ENCODE measurements around the gene C4orf36. TPM values are rescaled to one million over a fixed set of nuclear protein-coding genes. Genes with fewer than 3 reads are reported as not detected.

Gene C4orf36, protein sequence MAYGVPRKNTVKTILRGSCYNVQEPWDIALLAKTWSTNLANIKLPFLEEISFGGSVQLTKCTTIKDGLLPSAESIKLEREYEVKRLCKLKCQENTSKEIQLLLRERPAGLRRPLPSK
- polyA plus RNA-seq (2012; ENCODE audit: missing spikeins), result not detected

DNA sequence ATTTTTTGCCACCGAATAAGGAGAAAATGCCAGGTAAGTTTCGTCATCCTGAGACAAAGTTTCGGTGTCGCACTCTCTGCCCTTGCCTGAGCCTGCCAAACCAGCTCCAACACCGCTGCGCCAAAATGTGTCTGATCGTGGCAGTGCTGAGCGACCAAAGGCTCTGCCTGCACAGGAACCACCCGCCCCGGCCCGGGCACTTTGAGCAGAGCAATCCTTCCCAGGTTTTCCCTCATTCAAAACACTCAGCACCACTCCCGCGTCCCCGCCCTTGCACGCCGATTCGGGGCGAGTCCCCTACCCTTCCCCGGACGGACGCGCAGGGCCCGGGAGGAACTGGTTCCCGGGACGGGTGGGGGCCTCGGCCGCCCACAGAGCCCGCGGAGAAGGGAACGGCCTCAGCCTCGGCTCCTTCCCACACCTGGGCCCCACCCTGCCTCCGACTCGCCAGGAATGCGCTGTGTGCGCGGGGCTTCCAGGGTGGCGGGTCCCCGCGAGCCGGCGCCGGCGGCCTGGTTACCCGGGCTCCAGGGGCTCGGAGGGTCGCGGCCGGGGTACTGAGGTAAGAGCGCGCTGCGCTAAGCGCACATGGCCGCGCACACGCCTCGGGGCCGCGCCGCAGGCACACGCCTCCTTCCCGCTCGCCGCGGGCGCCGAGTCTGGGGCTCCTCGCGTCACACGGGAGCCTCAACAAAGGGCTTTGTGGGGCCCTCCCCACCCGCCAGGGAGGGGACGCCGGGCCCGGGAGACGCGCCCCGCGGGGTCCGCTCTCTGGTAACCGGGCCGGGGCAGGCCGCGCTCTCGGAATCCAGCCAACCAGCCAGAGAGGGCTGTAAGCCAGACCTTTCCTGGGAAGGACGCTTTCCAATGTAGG, at the start of gene C4orf36:
Gene C4orf36 (minus strand): TSS at position 661 of the 874 bp plus-strand sequence. CDS start 902 bp downstream, outside the sequence.
- TF ChIP-seq TAF1 (IDR thresholded peaks at IDR 0.05; ENCODE audit: borderline replicate concordance, low read depth, low read length) (no peak), POLR2AphosphoS5 (IDR thresholded peaks at IDR 0.05; ENCODE audit: low read depth, low read length) (no peak)
- DNase-seq (ENCODE audit: insufficient read length), result peak; percentile 27

GRCh38 chr4:86940920-86941460, 48.8 kb upstream of the C4orf36 start:
- no peak for FAIRE-seq
- no peak for TF ChIP-seq POLR2A (IDR thresholded peaks at IDR 0.05; ENCODE audit: low read depth, low read length)
- no peak for TF ChIP-seq POLR2AphosphoS5 (IDR thresholded peaks at IDR 0.05; ENCODE audit: low read depth, low read length)
- TF ChIP-seq TAF1 (IDR thresholded peaks at IDR 0.05; ENCODE audit: borderline replicate concordance, low read depth, low read length), result no peak
- DNase-seq (ENCODE audit: insufficient read length), result no peak

More for the DNA sequence above, at the start of gene C4orf36:
- FAIRE-seq, result peak; percentile 42

DNA sequence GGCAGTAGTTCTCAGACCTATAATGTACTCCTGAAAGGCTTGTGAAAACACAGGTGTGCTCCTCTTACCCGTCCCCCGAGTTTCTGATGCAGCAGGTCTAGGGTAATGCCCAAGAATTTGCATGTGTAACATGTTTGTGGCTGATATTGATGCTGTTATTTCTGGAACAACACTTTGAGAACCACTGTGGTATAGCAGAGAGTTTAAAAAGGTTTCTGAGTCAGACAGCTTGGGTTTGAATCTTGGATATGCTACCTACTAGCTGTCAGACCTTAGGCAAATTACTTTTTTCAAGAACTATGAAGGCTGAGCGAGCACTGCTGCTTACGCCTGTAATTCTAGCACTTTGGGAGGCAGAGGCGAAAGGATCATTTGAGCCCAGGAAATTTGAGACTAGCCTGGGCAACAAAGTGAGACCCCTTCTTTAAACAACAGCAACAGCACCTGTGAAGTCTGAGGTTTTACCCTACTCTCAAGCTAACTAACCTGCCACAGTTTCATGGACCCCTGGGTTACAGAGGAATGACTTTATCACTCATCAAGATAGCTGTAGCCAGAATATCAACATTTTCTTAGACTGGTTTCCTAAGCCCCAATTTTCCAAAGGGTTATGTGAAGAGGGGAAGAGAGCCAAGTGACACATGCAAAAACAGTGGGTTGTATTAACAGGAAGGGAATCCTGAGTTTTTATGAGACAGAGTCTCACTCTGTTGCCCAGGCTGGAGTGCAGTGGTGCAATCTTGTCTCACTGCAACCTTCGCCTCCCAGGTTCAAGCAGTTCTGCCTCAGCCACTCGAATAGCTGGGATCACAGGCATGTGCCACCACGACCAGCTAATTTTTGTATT, 47.7 kb upstream of the C4orf36 start:
- TF ChIP-seq POLR2AphosphoS5 (IDR thresholded peaks at IDR 0.05; ENCODE audit: low read depth, low read length), result no peak
- TF ChIP-seq POLR2A (IDR thresholded peaks at IDR 0.05; ENCODE audit: low read depth, low read length), result 0 out of 2 replicates have a peak, but pooled peaks have one; percentile 11
- DNase-seq (ENCODE audit: insufficient read length) (no peak), FAIRE-seq (peak; percentile 90)

GRCh38 chr4:86938771-86939520, 46.7 kb upstream of the C4orf36 start:
- FAIRE-seq (no peak), DNase-seq (ENCODE audit: insufficient read length) (no peak)
- TF ChIP-seq TAF1 (IDR thresholded peaks at IDR 0.05; ENCODE audit: borderline replicate concordance, low read depth, low read length), result no peak
- TF ChIP-seq POLR2AphosphoS5 (IDR thresholded peaks at IDR 0.05; ENCODE audit: low read depth, low read length), result no peak
- no peak for TF ChIP-seq POLR2A (IDR thresholded peaks at IDR 0.05; ENCODE audit: low read depth, low read length)

GRCh38 chr4:86935853-86936733, 43.9 kb upstream of the C4orf36 start:
- DNase-seq (ENCODE audit: insufficient read length) (no peak), FAIRE-seq (peak; percentile 93)
- TF ChIP-seq TAF1 (IDR thresholded peaks at IDR 0.05; ENCODE audit: borderline replicate concordance, low read depth, low read length) (peak; percentile 48; the same call in 1 of the 2 replicates), POLR2A (IDR thresholded peaks at IDR 0.05; ENCODE audit: low read depth, low read length) (no peak), POLR2AphosphoS5 (IDR thresholded peaks at IDR 0.05; ENCODE audit: low read depth, low read length) (peak; percentile 11; the same call in 1 of the 2 replicates)

GRCh38 chr4:86935566-86935852, 43.3 kb upstream of the C4orf36 start:
- TF ChIP-seq POLR2AphosphoS5 (IDR thresholded peaks at IDR 0.05; ENCODE audit: low read depth, low read length) (no peak), POLR2A (IDR thresholded peaks at IDR 0.05; ENCODE audit: low read depth, low read length) (no peak), TAF1 (IDR thresholded peaks at IDR 0.05; ENCODE audit: borderline replicate concordance, low read depth, low read length) (no peak)
- DNase-seq (ENCODE audit: insufficient read length), result no peak
- no peak for FAIRE-seq

DNA sequence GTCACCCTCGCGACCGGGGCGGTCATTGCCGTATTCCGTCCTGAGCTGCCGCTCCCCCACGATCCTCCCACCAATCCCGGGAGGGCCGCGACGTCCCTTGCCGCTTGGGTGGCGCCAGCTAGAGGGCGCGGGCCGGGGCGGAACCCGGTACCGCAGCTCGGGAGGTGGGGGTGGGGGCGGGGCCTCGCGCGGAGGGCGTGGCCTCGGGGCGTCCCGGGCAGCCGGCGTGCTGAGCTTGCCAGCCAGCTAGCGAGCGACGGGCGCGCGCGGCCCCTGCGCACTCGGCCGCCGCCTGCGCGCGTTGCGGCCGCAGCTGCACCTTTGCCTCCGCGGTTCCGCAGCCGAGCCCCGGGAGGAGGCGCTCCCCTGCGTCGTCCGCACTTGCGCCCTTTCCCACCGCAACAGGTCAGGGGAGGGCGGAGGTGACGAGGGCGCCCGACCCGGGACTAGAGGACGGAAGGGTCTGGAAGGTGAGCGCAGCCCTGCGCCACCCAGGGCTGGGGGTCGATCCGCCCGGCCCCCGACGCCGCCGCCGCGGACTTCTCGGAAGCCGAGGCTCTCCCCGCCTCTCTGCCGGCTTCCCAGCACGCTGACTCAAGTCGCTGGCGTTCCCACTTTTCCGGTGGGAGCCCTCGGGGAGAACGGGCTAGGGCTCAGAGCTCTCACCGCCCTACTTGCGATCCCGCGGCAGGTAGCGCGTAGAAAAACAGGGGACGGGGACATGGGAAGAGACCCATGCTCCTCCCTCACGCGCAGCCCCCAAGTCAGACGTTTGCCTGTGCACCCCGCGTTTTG, 42.7 kb upstream of the C4orf36 start, which contains the start of gene AFF1:
Gene AFF1 (plus strand): TSS at position 241 of the 795 bp plus-strand sequence. CDS start 13,523 bp downstream, outside the sequence.
- DNase-seq (ENCODE audit: insufficient read length) (peak; percentile 76), FAIRE-seq (peak; percentile 98)
- TF ChIP-seq POLR2A (IDR thresholded peaks at IDR 0.05; ENCODE audit: low read depth, low read length), result peak; percentile 89
- peak; percentile 39; the same call in 1 of the 2 replicates for TF ChIP-seq TAF1 (IDR thresholded peaks at IDR 0.05; ENCODE audit: borderline replicate concordance, low read depth, low read length)
- peak; percentile 57; the same call in 1 of the 2 replicates for TF ChIP-seq POLR2AphosphoS5 (IDR thresholded peaks at IDR 0.05; ENCODE audit: low read depth, low read length)

- DNase-seq (ENCODE audit: insufficient read length) (no peak), FAIRE-seq (no peak)
- TF ChIP-seq POLR2A (IDR thresholded peaks at IDR 0.05; ENCODE audit: low read depth, low read length), result no peak; the same call in 1 of the 2 replicates
- TF ChIP-seq POLR2AphosphoS5 (IDR thresholded peaks at IDR 0.05; ENCODE audit: low read depth, low read length), result no peak; the same call in 1 of the 2 replicates
- no peak for TF ChIP-seq TAF1 (IDR thresholded peaks at IDR 0.05; ENCODE audit: borderline replicate concordance, low read depth, low read length)
These were observed 42.0 kb upstream of the C4orf36 start for GRCh38 chr4:86934147-86934770.

Measured in GM12892 (cell line).